Right lung (tissue), 5 donors: ENCODE measurements around the gene RELN. TPM values are rescaled to one million over a fixed set of nuclear protein-coding genes. Genes with fewer than 3 reads are reported as not detected.
"Not testable (repeated sequence)": the region's sequence is repeated elsewhere in the genome, so short reads cannot be mapped to it uniquely, and the experiment has no call there.

ENCODE experiments used
- DNase-seq, 2 donors: peaks; one replicate each; pipeline ENCODE4 v3.0.0-alpha.2; 2013
- polyA plus RNA-seq, 5 donors: library from polyadenylated mRNA; unstranded; fragments of 120-200 nt; gene quantifications; one replicate each; pipeline versions ENCODE4 v1.2.1 to v1.2.3, GENCODE V29; 2013; ENCODE audit warnings: inconsistent platforms in 1 of 5, low replicate concordance in 1 of 5; ENCODE audit not compliant: insufficient read length in 5 of 5, insufficient read depth in 1 of 5

The RELN gene
- polyA plus RNA-seq, 5 donors, result 8.7 to 24.7 (median 17.2) TPM

DNA sequence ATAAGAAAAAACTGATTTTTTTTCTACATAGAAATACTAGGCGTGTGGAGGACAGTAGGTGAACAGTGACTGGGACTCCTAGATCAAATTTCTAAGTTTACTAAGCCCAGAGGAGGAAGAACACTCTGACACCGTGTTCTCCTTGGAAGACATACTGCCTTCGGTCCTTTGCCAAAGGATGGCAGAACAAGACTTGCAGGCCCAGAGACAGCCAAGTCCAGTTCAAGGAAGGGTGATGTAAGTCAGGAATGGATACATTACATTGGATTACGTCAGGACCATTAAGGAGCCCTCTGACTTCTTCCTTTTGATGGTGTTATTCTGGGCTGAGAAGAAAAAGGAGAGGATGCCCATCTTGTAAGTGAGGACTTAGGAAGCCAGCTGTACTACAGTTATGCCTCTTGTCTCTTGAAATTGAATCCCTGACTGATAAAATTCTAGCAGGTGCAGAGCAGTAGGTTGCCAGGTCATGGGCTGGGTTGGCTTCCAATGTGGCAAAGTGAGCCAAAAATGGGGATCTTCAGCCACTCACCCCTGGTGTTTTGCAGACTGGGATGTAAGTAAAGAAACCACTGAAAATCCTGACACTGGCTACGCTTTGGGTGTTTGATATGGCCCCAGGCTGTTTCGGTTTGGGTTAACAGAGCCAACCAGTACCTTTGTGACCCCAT is 45.1 kb downstream of the RELN start:
- no peak for DNase-seq

- no peak for DNase-seq
These were observed 47.5 kb downstream of the RELN start for GRCh38 chr7:103941976-103942375.

DNA sequence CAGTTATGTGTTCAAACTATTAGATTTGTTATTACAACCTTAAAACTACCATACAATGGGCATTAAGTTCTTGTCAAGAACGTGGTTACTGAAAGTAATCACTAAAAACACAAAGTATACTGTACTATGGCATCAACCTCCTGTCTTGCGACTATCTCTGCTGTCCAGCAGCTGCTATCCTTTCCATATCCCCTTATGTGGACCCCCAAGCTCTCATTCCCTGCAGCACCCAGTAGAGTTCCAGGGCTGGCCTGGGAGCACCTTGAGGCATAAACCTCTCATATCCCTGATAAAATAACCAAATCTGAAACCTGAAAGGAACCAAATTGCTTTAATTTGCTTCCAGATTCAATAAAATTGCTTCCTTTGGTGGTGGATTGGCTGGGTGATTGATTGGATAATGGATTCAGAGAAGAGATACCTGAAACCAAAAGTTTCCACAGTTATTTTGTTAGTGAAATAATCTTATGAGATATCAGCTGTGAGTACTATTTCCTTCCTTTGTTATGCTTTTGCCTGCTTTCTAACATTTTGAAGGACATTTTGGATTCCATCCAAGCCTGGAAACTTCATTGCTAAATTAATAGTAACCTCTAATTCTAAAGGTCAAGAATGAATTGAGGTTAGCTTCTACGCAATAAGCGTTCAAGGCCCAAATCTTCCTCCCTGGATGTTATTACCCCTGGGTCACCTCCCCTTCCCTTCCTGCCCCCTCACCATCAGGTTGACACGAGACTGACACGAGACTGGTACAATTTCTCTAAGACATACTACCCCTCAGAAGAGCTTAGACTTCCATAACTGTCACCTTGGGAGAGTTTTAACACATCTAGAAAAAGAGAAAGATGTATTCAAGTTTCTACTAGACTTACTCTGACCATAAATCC is 48.8 kb downstream of the RELN start:
- no peak for DNase-seq

DNA sequence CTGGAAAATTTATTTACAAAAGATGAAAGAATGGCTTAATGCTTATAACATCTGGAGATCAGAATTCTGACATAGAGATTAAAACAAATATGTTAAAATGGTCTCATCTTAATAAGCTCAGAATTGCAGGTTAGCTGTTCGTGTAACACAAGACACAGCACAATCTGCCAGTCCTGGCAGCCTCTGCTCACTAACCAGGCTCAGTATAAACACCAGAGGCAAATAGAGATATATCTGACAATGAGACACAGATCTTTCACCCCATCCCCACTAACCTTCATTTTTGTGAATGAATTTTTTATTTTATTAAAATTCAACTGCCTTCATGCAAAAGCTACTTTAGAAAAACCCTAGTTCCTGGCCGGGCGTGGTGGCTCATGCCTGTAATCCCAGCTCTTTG is 51.8 kb downstream of the RELN start:
- no peak for DNase-seq

GRCh38 chr7:103936558-103936957 is 52.9 kb downstream of the RELN start:
- no peak for DNase-seq

DNA sequence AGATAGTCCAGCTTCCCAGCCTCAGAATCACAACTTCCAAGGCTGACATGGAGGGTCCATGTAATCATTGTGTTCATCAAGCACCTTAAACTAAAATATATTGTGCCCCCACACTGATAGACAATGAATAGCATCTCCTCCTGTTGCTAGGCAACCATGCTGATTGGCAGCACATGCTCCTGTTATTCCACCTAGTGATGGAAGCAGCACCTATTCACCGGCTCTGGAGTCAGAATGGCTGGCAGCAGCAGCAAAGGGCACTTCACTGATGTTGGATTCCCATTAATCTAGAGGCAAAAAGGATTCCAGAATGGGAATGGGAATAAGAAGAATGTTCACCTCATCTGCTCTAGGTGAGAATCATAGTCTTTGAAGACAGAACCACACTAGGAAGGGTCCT is 55.0 kb downstream of the RELN start:
- no peak for DNase-seq

DNA sequence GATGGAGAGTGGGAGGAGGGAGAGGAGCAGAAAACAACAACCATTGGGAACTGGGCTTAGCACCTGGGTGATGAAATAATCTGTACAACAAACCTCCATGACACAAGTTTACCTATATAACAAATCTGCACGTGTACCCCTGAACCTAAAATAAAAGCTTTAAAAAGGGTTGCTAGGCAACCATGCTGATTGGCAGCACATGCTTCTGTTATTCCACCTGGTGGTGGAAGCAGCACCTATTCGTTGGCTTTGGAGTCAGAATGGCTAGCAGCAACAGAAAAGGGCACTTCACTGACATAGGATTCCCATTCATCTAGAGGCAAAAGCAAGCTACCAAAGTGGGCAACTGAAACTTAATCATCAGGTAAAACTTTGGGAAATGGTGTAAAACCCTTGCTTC is 57.1 kb downstream of the RELN start:
- no peak for DNase-seq

DNA sequence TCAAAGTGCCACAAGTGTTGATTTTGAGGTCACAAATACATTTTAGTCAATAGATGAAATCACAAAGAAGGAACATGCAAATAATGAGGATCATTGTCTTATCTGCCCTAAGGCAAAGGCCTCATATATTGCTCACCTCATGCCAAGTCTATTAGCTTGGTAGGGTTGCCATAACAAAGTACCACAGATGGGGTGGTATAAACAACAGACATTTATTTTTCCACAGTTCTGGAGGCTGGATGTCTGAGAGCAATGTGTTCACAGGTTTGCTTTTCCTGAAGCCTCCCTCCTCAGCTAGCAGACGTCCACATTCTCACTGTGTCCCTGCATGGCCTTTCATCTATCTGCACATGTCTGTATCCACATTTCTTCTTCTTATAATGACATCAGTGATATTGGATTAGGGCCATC is 59.6 kb downstream of the RELN start:
- no peak for DNase-seq

DNA sequence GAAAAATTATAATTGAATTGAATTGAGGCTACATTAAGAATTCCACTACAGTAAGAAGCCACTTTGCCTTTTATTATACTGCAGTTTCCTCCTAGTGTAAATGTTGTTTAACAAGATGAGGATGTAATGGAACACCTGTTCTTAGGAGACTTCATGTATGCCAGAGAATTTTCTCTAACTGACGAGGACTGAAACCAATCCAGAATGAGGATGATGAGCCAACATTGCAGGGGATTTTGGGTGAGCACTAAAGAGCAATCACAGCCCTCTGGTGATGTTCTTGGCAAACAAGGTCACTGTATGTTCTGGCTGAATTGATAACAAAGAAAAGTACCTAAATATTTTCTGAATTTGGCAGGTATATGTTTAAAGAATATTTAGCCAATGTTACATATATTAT is 60.9 kb downstream of the RELN start:
- no peak for DNase-seq

GRCh38 chr7:103924184-103924583 is 65.3 kb downstream of the RELN start:
- DNase-seq, result no peak

GRCh38 chr7:103922407-103922806 is 67.1 kb downstream of the RELN start:
- DNase-seq, result no peak

DNA sequence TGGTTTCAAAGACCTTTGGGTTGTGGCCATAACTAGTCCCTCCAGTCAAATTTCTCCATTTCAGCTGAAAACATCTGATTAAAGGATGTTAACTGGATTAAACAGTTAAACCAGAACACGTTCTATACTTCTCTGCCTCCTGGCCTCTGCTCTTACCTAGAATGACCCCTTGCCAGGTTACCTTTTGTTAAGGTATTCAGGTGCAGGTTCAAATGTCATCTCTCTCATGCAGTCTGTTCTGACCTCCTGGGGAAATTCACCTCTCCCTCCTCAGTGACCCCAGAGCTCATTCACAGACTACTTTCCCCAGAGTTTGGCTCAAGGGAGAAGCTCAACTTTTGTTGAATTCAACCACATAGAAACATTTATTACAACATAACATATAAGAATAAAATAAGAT is 67.8 kb downstream of the RELN start:
- no peak for DNase-seq

- no peak for DNase-seq
These were observed 70.1 kb downstream of the RELN start for GRCh38 chr7:103919272-103919868.

DNA sequence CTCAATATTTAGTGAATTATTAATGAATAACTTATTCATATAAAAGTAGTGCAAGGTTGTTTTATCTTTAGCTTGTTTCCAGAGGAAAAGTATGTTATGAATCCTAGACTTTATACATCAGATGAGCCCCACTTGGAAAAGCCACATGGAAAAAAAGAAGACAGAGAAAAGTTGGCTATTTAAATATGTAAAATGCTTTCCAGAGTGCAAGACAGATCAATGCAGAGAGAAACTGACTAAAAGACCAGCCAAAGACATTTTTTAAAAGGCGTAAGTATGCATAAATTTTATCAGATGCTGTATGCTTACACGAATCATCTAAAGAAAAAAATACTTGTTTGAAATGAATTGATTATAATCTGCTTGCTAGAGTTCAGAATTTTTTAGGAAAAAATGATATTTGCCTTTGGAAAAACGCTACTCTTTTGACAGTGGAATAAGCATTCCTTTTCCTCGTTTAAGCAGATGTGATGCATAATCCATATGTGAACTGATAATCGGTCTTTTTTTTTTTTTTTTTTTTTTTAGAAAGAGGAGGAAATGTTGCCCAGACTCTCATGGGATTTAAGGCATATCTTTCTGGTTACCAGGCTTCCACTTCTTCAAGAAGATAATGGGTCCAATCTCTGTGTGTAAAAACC is 70.7 kb downstream of the RELN start:
- no peak for DNase-seq

DNA sequence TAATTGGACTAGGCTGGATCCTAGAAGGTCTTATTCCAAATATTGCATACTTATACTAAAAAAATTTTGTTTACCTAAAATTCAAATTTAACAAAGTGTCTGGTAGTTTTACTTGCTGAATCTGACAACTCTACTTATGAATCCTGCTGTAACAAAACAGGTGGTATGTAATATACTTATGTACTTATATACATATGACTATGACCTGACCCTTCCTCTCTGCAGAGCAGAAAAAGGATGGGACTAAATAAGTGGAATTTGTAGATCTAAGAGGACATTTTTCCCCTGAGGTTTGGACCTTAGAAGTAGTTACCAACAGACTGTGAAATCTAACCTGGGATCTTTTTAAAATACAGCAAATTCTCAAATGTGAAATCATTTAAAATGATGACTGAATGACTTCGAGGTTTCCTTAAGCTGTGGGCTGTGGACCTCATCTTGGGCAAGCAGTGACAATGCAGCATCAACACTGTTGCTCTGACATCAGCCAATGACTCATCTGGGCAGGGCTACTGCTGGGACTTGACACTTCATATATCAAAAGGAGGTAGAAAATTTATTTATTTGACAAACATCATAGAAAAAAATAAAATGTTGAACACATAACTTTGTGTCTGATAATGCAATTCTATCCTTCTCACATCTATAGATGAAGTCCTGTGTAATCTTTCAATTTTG is 73.6 kb downstream of the RELN start:
- DNase-seq, result no peak

DNA sequence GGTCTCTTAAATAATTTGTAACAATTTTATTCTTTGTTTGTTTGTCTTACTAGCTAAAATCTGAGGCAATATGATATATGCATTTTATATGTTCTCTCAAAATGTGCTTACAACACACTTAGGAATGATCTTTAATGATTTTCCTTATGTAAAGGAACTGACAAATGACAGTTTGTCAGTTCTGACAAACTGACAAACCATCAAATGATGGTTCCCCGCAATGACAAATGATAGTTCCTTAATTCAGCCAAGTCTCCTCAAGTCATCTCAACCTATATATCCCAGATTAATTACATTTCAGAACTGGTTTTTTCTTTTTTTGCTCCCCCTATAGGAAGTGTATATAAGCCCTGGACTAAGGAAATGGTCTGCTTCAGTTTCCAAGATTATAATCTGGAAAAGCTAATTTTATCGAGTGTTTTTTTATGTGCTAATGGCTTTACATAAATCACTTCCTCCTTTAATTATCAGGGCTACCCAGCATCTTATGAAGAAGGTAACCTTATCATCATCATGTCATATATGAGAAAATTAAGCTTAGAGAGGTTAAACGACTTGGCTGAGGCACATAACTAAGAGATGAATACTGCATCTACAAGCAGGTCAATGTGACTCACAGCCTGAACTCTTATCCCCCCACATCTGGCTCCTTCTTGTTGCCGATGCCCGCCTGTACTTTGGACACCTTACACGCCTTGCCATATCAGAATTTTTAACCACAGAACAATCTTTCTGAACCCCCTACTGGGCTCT is 75.1 kb downstream of the RELN start:
- no peak for DNase-seq

- DNase-seq, result no peak
These were observed 76.4 kb downstream of the RELN start for GRCh38 chr7:103912891-103913605.

DNA sequence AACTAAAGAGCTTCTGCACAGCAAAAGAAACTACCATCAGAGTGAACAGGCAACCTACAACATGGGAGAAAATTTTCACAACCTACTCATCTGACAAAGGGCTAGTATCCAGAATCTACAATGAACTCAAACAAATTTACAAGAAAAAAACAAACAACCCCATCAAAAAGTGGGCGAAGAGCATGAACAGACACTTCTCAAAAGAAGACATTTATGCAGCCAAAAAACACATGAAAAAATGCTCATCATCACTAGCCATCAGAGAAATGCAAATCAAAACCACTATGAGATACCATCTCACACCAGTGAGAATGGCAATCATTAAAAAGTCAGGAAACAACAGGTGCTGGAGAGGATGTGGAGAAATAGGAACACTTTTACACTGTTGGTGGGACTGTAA is 78.4 kb downstream of the RELN start:
- DNase-seq, result not testable (repeated sequence)

GRCh38 chr7:103905997-103906396 is 83.5 kb downstream of the RELN start:
- no peak for DNase-seq

- DNase-seq, result no peak
These were observed 86.5 kb downstream of the RELN start for GRCh38 chr7:103902917-103903316.
